GM18867 (cell line): ENCODE results near the gene VWA5B1.

ENCODE experiments used
- ATAC-seq: cut with Tn5 transposase; IDR thresholded peaks from one replicate; pipeline ENCODE4 v1.9.1; 2021; ENCODE audit warnings: mild to moderate bottlenecking, moderate library complexity; ENCODE audit not compliant: unreplicated experiment

VWA5B1 gene

DNA sequence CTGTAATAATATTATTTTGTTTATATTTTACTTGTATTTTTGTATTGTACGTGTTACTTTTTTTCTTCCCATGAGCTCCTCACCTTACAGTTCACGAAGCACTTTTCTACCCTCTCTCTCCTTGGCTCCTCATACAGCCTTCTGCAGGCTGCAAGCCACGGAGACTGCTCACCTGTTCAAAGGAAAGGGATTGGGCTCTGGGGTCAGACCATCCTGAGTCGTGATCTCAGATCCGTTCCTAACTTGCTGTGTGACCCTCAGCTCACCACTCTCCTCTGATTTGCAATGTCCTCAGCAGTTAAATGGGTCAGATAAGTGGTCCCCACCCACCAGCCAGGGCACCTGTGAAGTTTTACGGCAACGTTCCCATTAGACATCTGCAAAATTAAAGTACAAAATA lies 54.1 kb downstream of the VWA5B1 start:
- no peak for ATAC-seq

DNA sequence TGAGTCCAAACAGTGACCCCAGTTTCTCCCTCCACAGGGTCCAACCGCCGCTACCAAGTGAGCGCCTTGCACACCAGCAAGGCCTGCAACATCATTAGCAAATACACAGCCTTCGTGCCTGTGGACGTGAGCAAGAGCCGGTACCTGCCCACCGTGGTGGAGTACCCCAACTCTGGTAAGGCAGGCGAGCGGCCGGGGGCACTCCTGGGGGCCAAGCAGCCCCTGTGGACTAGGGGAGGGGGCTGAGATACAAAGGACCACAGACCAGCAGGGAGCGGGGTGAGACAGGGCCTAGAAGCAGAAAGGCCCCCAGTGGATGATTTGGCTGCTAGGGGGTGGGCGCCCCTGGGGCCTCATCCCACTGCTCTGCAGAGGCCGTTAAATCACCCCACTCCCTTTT lies 54.7 kb downstream of the VWA5B1 start:
- ATAC-seq, result no peak

DNA sequence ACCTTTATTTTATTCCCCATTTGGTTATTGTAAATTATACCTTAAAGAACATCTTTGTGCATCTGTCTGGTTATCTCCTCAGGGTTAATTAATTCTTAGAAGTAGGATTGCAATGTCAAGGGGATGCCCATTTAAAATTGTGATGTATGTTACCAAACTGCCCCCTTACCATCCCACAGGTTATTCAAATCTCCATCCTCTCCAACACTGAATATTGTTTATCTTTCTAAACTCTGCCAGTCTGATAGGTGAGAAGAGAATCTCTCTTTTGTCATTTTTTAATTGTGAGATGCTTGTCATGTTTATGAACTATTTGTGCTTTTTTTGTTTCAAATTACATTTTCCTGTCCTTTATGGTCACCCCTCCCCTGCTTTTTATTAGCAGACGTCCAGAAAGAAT lies 55.8 kb downstream of the VWA5B1 start:
- no peak for ATAC-seq

DNA sequence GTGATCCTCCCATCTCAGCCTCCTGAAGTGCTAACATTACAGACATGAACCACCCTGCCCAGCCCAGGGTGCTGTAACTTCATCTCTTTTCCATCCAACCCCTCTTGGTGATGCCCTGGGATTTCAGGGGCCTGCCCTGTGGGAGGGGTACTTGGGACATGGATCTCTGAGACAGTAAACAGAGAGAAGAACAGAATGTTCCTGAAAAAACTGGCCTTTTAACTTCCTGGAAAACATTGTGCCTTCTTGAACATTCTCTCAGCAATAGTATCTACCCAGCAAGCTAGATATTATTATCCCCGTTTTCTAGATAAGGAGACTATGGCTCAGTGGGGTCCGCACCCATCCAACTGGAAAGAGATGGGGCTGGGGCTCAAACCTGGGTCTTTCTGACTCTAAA lies 57.0 kb downstream of the VWA5B1 start:
- no peak for ATAC-seq

DNA sequence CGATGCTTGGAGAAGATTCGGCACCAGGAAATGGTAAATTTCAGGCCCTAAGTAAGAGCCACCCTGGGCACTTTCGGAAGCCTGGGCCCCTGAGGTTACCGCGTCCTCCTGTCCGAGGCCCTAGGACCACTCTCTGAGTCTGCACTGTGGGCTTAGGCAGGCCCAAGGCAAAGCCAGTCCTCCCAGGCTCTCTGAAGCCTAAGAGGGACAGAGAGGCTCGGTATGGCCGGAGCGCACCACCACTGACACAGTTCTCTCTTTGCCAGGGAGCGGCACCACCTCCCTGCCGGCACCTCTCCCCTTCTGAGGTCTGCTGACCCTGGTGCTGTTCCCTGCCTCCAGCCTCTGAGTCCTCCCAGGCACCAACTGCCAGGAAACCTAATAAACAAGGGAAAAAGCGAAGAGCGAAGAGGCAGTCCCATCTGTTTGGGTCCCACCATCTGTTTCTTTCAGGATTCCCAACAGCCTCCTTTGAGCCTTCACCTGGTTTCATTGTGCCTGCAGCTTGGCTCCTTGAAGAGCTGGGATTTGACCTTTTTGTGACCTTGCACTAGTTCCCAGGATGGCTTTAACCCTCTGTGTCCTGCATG lies 57.7 kb downstream of the VWA5B1 start:
- no peak for ATAC-seq

DNA sequence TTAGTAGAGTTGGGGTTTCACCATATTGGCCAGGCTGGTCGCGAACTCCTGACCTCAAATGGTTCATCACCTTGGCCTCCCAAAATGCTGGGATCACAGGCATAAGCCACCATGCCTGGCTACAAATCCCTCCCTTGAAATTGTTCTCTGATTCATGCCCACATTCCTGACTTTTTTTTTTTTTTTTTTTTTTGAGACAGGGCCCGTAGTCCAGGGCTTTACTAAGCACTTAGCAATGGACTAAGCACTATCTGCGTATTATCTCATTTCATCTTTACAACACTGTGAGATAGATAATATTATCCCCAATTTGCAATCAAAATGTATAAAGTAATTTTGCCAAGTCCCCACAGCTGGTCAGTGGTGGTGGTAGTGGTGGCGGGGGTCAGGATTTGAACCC lies 58.9 kb downstream of the VWA5B1 start:
- no peak for ATAC-seq

DNA sequence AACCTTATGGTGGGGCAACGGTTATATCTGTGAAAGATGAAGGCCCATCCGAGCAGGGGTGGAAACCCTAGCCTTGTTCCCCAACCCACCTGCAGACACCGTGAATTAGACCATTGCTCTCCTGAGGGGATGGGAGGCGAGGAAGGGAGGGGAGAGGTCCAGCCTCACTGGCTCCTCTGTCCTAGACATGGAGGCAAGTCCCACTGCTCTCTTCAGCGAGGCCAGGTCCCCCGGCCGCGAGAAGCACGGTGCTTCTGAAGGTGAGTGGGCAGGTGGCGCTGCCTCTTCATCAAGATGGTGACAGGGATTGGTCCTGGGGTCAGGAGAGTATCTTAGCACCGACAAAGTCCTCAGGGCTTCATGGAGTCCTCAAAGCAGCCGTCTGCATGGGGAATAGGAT lies 59.3 kb downstream of the VWA5B1 start:
- no peak for ATAC-seq

DNA sequence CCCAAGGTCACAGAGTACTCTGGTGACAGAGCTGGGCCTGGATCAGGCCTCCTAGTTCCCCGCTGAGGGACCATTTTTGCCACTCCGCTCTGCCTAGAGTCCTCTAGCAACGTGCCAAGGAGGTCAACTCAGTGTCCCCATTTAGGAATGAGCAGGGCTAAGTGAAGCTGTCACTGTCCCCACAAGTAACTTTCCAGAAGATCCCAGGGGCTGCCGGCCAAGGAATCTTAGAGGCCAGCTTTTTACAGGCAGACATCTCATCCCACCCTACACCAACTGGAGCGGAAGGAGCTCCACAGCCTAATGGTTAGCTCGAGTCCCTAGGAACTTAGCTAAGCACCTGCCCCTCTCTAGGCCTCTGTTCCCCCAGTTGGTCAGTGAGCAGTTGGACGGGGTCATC lies 59.7 kb downstream of the VWA5B1 start:
- no peak for ATAC-seq

DNA sequence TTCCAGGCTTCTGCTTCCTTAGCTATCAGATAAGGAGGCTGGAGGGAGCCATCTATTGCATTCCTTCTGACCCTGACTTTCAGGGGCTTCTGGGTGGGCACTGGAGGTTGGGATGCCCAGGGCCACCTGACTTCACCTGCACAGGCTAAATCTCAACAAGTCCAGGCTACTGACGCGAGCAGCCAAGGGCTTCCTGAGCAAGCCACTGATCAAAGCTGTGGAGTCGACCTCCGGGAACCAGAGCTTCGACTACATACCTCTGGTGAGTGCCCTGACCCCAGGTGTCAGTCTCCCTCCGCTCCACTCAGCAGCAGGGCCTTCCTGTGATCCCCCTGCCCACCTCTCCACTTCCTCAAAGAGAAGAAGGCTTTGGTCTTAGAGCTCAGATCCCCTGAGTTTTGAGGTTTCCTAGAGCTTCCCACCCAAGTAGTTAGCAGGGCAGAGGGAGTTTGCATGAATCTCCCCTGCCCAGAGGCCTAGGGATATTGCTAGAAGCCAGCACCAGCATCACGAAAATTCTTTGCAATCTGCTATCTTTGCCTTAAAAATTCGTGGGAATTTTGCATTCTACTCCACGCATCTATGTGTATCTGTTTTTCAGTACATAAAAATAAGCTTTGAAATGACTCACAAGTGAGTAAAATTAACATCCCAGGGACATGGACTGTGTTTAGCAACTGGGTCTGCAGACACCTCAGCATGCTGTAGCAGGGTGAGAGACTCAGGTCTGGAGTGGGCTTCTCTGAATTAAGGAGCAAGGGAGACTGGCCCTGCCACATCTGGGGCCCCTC lies 61.4 kb downstream of the VWA5B1 start:
- ATAC-seq, result no peak

DNA sequence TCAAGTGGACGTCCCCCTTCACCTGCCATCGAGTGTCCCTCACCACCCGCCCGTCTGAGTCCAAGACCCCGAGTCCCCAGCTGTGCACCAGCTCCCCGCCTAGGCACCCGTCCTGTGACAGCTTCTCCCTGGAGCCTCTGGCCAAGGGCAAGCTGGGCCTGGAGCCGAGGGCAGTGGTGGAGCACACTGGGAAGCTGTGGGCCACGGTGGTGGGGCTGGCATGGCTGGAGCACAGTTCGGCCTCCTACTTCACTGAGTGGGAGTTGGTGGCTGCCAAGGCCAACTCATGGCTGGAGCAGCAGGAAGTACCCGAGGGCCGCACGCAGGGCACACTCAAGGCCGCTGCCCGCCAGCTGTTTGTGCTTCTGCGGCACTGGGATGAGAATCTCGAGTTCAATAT lies 63.2 kb downstream of the VWA5B1 start:
- no peak for ATAC-seq

DNA sequence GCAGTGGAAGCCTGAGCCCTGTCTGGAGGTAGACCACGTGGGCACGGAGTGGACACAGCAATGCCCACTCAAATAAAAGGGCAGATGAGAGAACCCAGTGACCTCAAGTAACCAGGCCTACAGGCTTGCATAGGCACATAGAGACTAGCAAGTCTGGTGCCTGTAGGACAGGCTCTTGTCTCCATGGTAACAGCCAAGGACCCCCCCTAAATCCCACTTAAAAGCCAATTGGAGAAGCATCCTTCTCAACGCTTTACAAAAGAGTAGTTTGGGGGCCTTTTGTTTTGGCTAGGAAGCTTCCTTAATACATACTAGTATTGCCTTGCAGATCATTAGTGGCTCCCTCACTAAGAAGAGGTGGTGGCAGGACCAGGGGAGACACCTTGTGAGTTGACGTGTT lies 63.9 kb downstream of the VWA5B1 start:
- no peak for ATAC-seq

DNA sequence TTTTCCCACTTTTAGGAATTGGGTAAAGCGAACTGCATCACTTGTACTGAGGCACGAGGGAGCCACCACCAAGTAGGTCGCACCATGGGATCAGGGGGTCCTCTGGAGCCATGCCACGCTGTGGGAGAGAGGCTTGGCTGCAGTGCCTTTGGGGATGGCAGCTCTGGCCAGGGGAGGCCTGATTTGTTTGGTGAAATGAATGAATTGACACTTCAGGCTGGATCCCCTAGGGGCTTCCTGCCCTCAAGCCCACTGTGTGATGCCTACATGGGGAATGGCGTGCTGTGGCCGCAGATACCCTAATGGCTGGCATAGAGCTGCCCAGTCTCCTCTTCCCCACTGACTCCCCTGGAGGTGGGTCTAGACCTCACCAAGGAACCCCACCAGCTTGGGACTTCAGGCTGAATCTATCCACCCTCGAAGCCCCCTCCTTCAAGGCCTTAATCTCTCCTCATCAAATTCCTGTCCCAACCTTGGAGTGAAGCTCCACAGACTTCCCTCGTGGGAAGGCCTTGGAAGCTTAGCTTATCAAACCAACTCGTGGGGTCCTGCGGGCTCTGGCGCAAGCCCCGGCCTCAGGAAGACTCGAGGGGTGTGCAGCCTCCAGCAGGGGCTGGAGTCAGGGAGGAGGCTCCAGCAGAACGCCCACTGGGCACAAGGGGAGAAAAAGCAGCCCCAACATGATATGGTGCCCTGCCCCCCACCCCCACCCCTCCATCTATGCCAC lies 64.6 kb downstream of the VWA5B1 start:
- ATAC-seq, result no peak

DNA sequence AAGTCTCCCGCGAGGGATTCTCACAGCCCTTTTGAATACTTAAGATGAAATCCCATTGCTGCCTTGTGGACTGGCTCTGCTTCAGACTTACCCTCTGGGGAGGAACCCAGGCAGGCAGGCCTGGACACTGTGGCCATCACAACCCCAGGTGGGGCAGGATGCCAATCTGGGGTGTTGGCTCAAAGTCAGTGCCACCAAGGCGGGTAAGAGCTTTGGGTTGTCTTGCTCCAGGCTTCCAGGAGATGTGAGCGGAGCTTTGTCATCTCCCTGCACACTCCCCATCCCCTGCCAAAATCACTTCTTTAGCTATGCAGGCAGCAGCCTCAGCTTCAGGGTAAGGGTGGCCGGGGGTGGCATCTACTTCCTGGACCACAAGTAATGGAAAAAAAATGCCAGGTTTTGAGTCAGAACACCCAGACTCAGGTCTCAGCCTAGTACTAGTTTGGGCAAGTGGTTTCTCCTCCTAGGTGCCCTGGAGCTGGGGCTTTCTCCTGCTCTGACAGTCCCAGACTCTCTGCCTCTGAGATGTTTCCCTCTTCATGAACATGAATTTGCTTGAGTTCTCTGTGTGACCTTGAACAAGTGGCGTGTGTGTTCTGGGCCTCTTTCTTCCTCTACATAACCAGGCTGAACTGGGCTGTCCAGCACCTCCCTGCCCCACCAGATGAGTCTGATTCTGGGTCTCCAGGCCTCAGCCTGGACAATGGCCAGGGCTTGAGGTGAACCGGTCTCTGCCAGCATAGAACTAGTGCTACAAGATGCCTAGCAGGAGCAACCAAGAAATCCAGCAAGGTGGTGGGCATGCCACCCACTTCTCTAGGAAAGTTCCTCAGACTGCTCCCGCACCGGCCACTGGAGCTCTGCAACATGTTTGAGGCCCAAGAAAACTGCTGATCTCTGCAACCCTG lies 65.4 kb downstream of the VWA5B1 start:
- ATAC-seq, result no peak

DNA sequence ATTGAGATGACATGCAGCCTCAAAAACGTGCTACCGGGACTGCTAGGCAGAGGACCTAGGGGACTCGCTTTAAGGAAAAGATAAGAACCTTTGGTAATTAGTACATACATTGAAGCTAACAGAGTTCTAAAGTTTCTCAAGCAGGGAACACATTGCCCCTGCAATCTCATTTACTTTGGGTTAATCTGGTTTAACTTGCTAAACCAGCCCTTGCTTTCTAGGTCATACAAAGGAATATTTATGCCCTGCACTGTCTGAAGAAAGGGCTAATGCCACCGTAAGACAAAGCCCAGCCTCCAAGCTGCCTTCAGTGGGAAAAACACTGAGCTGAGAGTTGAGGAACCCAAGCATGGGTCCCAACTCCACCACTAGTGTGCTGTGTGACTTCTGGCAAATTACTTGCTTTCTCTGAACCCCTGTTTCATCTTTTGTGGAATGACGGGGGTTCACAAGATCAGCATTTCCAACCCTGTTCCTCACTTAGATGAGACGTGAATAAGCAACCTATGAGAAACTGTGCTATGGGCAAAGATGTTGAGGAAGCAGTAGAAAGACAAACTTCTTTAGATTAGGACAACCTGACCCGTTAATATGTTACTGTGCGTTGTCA lies 66.3 kb downstream of the VWA5B1 start:
- ATAC-seq, result no peak

DNA sequence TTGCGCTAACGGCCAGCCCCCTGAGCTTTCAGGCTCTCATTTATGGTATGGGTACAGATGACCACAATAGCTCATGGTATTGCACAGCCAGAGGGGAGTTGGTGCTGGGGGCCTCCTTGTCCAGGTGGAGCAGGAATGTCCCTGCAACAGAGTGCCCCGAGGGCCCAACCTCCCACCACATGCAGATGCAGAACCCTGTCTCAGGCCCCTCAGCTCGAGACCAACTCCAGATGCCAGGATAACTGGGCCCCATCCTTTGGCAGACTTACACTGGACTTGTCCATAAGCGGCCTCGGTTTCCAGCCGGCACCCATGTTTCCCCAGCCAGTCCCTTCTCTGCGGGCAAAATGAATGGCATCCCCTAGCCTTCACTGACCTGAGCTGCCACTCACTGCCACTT lies 67.1 kb downstream of the VWA5B1 start:
- ATAC-seq, result no peak

DNA sequence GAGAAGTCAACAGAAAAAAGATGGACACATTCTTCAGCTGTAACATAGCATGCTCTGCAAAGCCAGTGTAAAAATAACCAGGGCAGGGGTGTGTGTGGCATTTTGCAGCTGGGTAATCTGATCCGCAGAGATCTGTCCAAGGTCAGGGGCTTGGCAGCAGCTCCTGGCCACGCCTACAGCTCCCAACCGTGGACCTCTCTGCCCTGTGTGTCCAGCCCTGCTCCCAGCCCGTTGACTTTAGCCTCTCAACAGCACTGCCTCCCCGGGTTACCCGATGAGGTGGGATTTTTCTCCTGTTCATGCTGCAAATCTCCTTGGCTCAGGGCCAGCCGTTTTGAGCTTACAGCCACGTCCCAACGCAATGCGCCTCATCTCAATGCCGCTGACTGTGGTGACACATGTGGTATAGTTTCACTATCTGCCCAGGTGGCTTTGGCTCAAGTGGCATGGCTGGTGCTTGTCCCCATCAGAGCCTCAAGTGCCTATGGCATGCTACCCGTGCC lies 68.1 kb downstream of the VWA5B1 start:
- no peak for ATAC-seq

DNA sequence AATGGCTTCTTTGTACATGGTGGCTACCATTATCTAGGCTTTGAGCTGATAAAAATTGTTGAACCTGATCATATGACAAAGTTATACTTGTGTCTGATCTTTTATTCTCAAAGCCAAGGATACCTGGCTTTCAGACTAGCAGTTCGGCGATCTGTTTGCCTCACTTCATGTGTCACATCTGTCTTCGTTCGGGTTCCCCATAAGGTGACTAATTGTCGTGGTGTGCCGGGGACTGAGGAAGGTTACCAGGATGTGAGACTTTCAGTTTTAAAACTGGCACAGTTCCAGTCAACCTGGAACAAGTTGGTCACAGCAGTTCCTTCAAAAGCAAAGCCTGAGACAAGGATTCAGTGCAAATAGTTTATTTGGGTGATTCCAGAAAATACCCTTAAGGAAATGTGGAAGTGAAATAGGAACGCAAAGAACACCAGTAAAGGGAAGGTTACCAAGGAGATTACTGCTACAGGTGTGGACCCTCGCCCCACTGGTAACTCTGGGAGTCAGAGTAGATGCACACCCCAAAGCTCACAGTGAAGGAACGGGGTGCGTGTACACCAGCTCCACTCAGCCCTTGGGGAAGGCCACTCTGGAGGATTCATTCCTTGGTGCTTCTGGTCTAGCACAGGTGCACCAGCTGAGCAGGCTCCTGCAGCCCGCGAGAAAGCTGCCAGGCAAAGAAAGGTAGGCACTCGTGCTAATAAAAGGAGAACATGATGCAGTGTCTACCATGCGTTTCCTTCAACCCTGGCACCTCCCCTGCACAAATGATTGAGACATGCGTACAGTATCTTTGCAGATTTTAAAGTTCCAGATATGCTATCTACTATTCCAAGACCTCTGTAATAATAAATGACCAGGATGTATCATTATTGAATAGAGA lies 69.0 kb downstream of the VWA5B1 start:
- no peak for ATAC-seq

DNA sequence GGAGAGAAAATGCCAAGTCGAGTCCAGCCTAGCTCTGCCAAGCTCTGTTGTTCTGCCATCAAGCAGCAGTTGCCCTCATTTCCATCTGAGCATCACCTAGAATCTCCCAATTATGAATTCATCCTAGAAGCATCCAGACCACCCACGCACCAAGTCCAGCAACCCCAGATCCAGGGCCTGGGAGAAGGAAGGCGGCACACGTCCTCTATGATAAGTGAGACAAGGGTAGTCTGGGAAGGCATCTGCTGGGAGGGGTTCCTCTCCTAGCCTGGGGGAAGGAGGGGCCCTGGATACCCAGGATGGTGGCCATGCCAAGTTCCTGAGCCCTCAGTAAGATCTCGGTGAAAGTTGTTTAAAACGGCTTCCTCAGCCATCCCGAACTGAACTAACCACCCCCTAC lies 70.7 kb downstream of the VWA5B1 start:
- ATAC-seq, result no peak

DNA sequence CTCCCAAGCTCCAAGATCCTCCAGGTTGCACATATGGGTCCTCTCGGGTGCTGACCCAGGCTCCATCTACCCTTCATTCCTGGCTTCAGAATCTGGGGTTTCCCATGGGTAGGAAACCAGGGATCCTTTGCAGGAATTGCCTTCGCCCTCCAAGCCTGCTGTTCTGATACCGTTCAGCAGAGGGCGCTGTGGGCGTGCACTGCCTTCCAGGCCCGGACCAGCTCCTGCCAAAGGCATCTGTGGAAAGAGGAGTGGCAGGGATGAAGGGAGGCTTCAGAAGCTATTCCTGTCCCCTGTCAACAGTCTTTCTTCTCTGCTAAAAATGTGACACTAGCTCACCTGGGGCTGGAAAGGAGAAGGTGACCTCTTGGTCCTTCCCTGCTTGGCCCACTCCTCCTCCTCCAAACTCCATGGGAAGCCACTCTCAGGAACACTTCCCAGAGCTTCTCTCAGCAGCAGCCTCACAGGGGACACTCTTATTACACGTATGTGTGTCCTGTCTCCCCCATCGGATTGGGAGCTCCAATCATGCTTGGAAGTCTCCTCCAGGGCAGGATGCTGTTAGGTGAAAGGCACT lies 71.2 kb downstream of the VWA5B1 start:
- no peak for ATAC-seq
